NCI-H524 treated with DMSO at 0.1 percent for 48 hours (cell line): Measurements from ENCODE around the gene AKAP17A.

Experiments
- DNase-seq: peaks from one replicate; lab custom pipeline; 2025; lab: John Stamatoyannopoulos, UW

AKAP17A gene

GRCh38 chrX:1582686-1583437 is 8.5 kb upstream of the AKAP17A start:
- no peak for DNase-seq

DNA sequence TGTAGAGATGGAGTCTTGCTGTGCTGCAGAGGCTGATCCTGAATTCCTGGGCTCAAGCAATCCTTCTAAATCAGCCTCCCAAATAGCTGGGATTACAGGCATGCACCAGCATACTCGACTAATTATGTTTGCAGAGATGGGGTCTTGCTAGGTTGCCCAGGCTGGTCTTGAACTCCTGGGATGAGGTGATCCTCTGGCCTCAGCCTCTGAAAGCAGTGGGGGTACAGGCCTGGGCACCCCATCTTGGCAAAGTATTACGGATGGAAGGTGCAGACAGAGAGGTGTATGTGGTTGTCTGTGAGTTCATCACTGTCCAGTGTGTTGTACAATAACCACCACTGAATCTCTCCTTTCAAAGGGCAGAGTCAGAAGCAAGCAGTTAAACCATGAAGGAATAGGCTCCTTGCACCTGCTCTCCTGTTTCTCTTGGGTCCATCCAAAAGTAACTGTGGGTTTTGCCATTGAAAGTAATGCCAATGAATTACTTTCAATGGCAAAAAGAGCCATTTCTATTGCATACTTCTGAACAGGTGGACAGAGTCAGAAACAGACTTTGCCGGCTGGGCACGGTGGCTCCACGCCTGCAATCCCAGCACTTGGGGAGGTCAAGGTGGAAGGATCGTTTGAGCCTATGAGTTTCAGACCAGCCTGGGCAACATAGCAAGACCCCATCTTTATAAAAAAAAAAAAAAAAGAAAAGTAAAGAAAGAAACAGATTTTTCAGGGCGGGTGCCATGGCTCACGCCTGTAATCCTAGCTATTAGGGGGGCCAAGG is 7.0 kb upstream of the AKAP17A start:
- DNase-seq = no peak

- no peak for DNase-seq
Observed at GRCh38 chrX:1587161-1587560, 4.2 kb upstream of the AKAP17A start.

GRCh38 chrX:1589356-1590130 is 1.9 kb upstream of the AKAP17A start:
- no peak for DNase-seq

GRCh38 chrX:1591863-1592469 is 562 bp downstream of the AKAP17A start:
- DNase-seq = no peak

DNA sequence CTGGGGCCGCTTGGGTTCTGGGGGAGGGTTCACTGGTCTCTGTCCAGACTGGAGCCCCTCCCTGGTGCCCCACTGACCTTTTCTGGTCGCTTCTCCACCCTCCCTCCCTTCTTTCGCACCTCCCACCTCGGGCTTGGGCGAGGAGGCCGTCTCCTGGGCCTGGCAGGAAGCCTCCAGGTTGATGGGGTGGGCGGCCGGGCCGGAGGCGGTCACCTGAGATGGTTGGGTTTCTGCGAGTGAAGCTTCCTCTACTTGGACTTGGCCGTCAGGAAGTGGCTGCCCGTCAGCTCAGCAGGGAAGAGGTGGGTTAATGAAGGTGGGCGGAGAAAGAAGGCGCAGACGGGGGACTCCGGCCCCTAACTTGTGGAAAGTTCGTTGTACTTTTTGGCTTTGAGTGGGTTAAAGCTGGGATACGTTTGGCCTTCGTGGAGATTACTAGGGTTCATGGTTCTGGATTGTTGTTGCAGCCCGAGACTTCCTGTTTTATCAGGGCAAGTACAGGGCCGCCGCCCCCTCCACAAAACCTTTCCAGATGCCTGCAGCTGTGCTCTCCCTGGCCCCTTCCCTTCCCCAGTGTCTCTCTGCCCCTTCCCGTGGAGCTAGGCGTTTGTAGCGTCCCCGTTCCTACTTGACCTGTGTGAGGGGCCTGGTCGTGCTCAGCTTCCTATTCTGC is 1.2 kb downstream of the AKAP17A start:
- DNase-seq = no peak

DNA sequence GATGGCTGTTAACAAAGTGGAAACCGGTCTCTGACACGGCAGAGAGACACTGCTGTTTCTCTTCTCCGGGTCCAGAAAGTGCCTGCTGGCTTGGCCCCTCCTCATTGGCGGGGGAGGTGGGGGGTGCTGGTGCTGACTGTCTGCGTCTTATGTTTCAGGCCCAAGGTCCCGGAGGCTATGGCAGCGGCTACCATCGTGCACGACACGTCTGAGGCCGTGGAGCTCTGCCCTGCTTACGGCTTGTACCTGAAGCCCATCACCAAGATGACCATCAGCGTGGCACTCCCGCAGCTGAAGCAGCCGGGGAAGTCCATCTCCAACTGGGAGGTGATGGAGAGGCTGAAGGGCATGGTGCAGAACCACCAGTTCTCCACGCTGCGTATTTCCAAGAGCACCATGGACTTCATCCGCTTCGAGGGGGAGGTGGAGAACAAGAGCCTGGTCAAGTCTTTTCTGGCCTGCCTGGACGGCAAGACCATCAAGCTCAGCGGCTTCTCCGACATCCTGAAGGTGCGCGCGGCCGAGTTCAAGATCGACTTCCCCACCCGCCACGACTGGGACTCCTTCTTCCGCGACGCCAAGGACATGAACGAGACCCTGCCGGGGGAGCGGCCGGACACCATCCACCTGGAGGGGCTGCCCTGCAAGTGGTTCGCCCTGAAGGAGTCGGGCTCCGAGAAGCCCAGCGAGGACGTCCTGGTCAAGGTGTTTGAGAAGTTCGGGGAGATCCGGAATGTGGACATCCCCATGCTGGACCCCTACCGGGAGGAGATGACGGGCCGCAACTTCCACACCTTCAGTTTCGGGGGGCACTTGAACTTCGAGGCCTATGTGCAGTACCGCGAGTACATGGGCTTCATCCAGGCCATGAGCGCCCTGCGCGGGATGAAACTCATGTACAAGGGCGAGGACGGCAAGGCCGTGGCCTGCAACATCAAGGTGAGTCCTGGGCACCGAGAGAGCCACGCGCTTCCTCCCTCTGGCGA is 2.2 kb downstream of the AKAP17A start:
- no peak for DNase-seq

DNA sequence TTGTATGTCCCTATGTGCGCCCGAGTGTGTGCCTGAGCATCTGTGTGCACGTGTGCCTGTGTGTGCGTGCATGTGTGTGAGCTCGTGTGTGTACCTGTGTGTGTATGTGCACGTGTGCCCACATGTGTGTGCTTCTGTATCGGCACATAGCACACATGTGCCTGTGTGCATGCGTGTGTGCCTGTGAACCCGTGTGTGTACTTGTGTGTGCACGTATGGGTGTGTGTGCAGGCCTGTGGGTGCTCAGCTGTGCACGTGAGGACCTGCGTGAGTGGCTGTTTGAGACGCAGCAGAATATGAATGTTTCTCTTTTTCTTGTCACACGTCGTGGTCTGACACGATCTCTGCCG is 4.3 kb downstream of the AKAP17A start:
- no peak for DNase-seq

GRCh38 chrX:1596676-1597344 is 5.4 kb downstream of the AKAP17A start:
- no peak for DNase-seq

- no peak for DNase-seq
Observed at GRCh38 chrX:1597345-1598020, 6.1 kb downstream of the AKAP17A start.

DNA sequence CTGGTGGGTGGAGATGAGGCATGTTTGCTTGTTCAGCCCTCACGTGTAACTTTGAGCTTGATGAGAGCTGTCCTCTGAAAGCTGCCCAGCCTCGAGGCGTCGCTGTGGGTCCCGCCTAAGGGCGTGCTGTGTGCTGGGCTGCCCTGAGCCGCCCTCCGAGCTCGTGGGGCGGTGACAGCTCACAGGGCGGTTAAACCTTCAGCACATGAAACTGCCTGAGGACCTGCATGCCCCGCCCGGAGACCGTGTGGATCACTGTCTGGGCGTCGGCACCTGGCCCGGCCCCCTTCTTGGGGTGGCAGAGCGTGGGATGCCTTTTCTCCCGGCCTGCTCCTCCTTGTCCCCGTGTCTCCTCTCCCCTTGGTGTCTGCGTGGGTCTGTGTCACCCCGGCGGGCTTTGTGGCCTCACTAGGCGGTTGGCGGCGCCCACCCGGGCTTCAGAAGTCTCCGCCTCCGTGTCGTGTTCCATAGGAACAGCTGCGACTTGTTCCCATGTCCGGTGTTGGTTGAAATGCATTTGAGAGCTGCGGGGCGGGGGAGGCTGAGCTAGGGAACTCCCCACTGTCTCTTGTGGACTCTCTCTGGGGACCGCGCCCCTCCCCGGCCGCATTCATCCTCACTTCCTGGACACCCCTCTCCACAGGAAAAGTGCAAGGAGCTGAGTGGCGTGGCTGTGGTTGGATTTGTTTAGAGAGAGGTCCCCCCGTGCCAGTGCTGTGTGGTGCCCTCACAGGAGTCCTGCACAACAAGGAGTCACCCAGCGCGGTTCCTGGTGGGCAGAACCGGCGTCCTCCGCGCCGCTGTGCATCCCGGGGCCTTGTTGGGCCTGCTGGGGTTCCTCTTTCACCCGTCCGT is 6.8 kb downstream of the AKAP17A start:
- DNase-seq = no peak

DNA sequence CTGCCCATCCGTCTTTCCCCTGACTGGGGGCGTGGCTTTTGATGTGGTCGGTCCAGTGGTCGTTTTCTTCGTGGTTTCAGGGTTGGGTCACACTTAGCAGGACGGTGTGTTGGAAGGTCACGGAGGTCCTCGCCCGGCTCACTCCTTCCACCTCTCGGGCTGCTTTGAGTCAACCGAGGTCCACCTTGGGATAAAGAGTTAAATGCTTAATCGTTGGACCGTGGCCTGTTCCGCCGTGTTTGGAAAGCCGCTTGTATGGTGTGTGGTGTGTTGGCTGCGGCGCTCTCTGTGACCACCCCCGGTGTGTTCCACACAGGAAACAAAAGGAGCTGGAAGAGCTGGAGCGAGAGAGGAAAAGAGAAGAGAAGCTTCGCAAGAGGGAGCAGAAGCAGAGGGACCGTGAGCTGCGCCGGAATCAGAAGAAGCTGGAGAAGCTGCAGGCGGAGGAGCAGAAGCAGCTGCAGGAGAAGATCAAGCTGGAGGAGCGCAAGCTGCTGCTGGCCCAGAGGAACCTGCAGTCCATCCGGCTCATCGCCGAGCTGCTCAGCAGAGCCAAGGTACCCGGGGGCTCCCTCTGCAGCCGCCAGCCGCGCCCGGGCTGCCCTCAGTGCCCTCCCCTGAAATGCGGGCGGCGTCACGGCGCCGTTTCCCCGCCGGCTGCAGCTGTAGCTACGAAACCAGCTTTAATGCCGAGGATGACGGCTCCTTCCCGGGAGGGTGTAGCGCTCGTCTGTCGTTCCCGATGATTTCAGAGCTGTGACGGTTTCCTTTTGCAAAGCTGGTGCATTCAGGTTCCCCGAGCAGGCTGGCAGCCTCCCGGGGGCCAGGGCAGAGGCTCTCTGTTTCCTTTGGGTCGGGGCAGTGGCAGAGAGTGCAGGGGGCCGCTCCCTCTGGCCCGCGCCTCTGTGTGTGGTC is 7.7 kb downstream of the AKAP17A start:
- DNase-seq = no peak

DNA sequence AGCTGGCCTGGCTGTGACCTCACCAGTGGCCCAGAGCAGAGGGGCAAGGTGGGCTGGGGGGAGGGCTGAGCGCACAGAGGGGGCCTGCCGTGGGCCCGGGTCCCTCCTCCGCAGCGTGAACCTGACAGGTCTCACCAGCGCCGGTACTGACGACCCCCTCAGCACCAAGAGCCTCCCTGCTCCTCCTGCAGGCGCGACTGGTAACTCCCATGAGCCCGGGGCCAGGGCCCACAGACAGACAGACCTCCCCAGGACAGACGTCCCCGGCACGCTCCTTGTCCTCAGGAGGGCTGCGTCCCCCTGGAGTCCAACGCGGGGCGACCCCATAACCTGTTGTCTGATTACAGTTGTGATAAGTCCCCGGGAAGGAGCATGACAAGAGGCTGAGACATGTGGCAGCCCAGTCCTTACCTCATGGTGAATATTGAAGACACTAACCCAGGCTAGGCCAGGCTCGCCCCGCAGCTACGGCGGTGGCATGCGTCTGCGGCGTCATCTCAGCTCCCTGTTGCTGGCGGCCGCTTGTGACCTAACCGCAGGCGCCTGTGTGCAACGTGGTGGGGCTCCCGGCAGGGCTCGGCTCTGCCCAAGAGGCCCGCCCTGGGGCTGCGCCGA is 8.5 kb downstream of the AKAP17A start:
- DNase-seq = no peak

DNA sequence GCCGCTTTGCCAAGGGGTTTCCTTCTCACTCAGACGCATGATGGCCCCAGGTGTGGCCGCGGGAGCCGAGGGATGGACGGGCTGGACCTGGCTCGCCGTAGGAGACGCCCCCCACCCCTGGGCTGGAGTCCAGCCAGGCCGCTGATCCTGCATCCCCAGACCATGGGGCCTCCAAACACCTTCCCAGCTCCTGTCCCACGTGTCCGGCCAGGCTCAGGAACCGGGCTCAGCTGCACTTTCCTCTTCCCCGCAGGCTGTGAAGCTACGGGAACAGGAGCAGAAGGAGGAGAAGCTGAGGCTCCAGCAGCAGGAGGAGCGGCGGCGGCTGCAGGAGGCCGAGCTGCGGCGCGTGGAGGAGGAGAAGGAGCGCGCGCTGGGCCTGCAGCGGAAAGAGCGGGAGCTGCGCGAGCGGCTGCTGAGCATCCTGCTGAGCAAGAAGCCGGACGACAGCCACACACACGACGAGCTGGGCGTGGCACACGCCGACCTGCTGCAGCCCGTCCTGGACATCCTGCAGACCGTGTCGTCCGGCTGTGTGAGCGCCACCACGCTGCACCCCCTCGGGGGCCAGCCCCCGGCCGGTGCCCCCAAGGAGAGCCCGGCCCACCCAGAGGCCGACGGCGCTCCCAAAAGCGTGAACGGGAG is 9.1 kb downstream of the AKAP17A start:
- no peak for DNase-seq

- no peak for DNase-seq
Observed at GRCh38 chrX:1601051-1601767, 9.8 kb downstream of the AKAP17A start.

DNA sequence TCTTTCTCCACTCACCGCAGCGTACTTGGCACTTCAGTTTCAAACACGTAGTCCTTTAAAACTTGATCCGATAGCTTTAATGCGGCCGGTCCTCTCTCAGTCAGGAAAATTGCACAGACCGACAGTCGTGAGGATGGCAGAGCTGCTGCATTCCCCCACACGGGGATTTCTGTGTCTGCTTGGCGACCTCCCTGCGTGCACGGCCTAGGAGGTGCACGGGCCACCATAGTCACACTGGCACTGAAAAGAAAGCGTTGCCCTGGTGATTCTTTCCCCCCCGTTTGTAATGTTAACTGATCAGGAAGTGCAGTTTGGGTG is 10.3 kb downstream of the AKAP17A start:
- DNase-seq = no peak
